ENCODE data around the gene AFG1L.

DNA sequence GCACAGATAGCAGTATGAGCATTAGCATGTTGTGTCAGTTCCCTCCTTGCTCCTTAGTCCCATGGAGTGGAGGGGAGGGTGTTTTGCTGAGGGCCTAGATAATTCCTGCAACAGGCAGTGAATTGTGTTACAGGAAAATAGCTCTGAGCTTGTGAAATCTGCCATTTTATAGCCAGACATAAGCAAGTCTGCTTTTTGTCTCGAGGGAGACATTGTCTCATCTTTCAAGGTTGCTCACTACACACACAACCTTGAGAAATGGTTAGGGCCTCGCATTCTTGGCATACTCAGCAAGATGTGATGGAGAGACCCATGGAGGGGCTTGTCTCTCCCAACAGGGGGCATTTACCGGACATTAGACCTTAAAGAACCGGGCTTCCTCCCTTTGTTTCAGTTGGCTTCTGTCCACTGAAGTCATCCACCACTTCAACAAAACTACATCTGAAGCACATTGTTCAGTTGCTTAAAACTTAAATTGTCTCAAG, 157.9 kb downstream of the AFG1L start:
- no peak for TF ChIP-seq POLR2AphosphoS5 (IDR thresholded peaks at IDR 0.05)
- no peak for TF ChIP-seq POLR2A (IDR thresholded peaks at IDR 0.05)
- TF ChIP-seq, protein P1, sequence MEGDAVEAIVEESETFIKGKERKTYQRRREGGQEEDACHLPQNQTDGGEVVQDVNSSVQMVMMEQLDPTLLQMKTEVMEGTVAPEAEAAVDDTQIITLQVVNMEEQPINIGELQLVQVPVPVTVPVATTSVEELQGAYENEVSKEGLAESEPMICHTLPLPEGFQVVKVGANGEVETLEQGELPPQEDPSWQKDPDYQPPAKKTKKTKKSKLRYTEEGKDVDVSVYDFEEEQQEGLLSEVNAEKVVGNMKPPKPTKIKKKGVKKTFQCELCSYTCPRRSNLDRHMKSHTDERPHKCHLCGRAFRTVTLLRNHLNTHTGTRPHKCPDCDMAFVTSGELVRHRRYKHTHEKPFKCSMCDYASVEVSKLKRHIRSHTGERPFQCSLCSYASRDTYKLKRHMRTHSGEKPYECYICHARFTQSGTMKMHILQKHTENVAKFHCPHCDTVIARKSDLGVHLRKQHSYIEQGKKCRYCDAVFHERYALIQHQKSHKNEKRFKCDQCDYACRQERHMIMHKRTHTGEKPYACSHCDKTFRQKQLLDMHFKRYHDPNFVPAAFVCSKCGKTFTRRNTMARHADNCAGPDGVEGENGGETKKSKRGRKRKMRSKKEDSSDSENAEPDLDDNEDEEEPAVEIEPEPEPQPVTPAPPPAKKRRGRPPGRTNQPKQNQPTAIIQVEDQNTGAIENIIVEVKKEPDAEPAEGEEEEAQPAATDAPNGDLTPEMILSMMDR (IDR thresholded peaks at IDR 0.05), result no peak

All from prostate gland (tissue), 2 donors.